ENCODE data around the gene ITGA11. TPM values are rescaled to one million over a fixed set of nuclear protein-coding genes. Genes with fewer than 3 reads are reported as not detected.

ITGA11 gene
- polyA plus RNA-seq, 1 of the 3 experiments (the other 2 are of a cell fraction), result 0.49 TPM

GRCh38 chr15:68347392-68347791 is 84.6 kb downstream of the ITGA11 start:
- Histone ChIP-seq H2AFZ (ENCODE audit: low read depth) (no peak overlapping the region), H3K9me2 (no peaks in the 10 kb centered on the region), H3K9me3 (no peaks in the 10 kb centered on the region), H3K79me2 (ENCODE audit: insufficient read depth) (no peaks in the 10 kb centered on the region), H3K4me3 (ENCODE audit: low read depth in 2 of 2, low read length in 1 of 2) (no peak overlapping the region), H3K27ac (ENCODE audit: low read depth in 2 of 2, low read length in 1 of 2) (no peak overlapping the region), H3K36me3 (replicated peaks in 1 of 2; ENCODE audit: control insufficient read depth in 1 of 2, insufficient read depth in 2 of 2, low read length in 1 of 2) (no peaks in the 10 kb centered on the region), H3K9ac (no peak overlapping the region), H3F3A (replicated peaks; ENCODE audit: insufficient read depth) (peaks cover 4% of the 10 kb centered on the region), H3K4me1 (ENCODE audit: control insufficient read depth in 1 of 2, insufficient read depth in 2 of 2, low read depth in 1 of 2, low read length in 1 of 2) (peaks cover 2 to 11% of the 10 kb centered on the region in 2 experiments; a peak in 3 of 4 replicates), H4K20me1 (ENCODE audit: insufficient read depth) (no peaks in the 10 kb centered on the region), H3K4me2 (no peak overlapping the region), H3K27me3 (ENCODE audit: insufficient read depth) (no peaks in the 10 kb centered on the region)
- WGBS (ENCODE audit: low lambda C conversion rate), result 41% methylated on average over 7 of the region's 7 CpGs
- no peak for DNase-seq
- POLR2A ChIA-PET, result no interaction called here
- TF ChIP-seq TCF12 (IDR thresholded peaks at IDR 0.05) (peak; percentile 89), MAX (IDR thresholded peaks at IDR 0.05; ENCODE audit: low read depth) (peak; percentile 57), FOSL2 (IDR thresholded peaks at IDR 0.05; ENCODE audit: borderline replicate concordance, low read depth) (0 out of 2 replicates have a peak, but pooled peaks have one; percentile 4), PBX3 (IDR thresholded peaks at IDR 0.05) (peak; percentile 56), TAF1 (IDR thresholded peaks at IDR 0.05; ENCODE audit: borderline replicate concordance, low read depth, low read length) (no peak)
- CTCF ChIA-PET, result interaction anchor here (0.7 to 1.8 kb wide), 3 partner anchors 14 to 95 kb away, joined by 3 to 4 read pairs (median 4); no protein-coding TSS in a partner anchor

GRCh38 chr15:68346979-68347378 is 85.0 kb downstream of the ITGA11 start:
- H3K79me2 ChIP-seq (ENCODE audit: insufficient read depth), result no peaks in the 10 kb centered on the region
- no peak overlapping the region for H3K4me3 ChIP-seq (ENCODE audit: low read depth in 2 of 2, low read length in 1 of 2)
- H2AFZ ChIP-seq (ENCODE audit: low read depth), result no peak overlapping the region
- H3K27me3 ChIP-seq (ENCODE audit: insufficient read depth), result no peaks in the 10 kb centered on the region
- no peak for TF ChIP-seq GATA2 (CRISPR knock-in tag; IDR thresholded peaks at IDR 0.05)
- no peak for TF ChIP-seq USF2 (IDR thresholded peaks at IDR 0.05; ENCODE audit: borderline replicate concordance, low read depth, low read length)
- no peak for TF ChIP-seq TEAD4 (IDR thresholded peaks at IDR 0.05; ENCODE audit: borderline replicate concordance, insufficient read depth)
- no peak for TF ChIP-seq MAX (IDR thresholded peaks at IDR 0.05; ENCODE audit: low read depth)
- TF ChIP-seq RCOR1 (IDR thresholded peaks at IDR 0.05; ENCODE audit: low read length), result no peak
- TF ChIP-seq TAF1 (IDR thresholded peaks at IDR 0.05; ENCODE audit: borderline replicate concordance, low read depth, low read length), result no peak
- no peak for TF ChIP-seq MEF2A (IDR thresholded peaks at IDR 0.05; ENCODE audit: borderline replicate concordance, low read depth)
- TF ChIP-seq SIN3A (IDR thresholded peaks at IDR 0.05; ENCODE audit: borderline replicate concordance, low read depth, low read length), result no peak
- no peak for TF ChIP-seq YY1 (IDR thresholded peaks at IDR 0.05; ENCODE audit: low read depth)
- no peak for TF ChIP-seq MXI1 (IDR thresholded peaks at IDR 0.05; ENCODE audit: low read depth, low read length)
- TF ChIP-seq EZH2phosphoT487 (IDR thresholded peaks at IDR 0.05; ENCODE audit: borderline replicate concordance, low read depth), result no peak
- TF ChIP-seq SMC3 (IDR thresholded peaks at IDR 0.05; ENCODE audit: low read depth, low read length), result no peak
- no peak for TF ChIP-seq ZBTB33 (IDR thresholded peaks at IDR 0.05; ENCODE audit: borderline replicate concordance, low read depth)
- TF ChIP-seq TCF12 (IDR thresholded peaks at IDR 0.05), result no peak
- no peak for TF ChIP-seq ELF1 (IDR thresholded peaks at IDR 0.05)
- no peak for TF ChIP-seq GABPA (IDR thresholded peaks at IDR 0.05; ENCODE audit: low read depth)
- no peak for TF ChIP-seq FOXM1 (IDR thresholded peaks at IDR 0.05; ENCODE audit: low read depth)
- no peak for TF ChIP-seq JUND (IDR thresholded peaks at IDR 0.05)
- no peaks in the 10 kb centered on the region for H3K9me3 ChIP-seq
- H3K9ac ChIP-seq, result no peak overlapping the region
- WGBS (ENCODE audit: low lambda C conversion rate), result 68% methylated on average over 5 of the region's 6 CpGs
- no peaks in the 10 kb centered on the region for H3K36me3 ChIP-seq (replicated peaks in 1 of 2; ENCODE audit: control insufficient read depth in 1 of 2, insufficient read depth in 2 of 2, low read length in 1 of 2)
- peak overlapping the region in 1 of 2 experiments; percentile 5; a peak in 1 of 4 replicates for H3K27ac ChIP-seq (ENCODE audit: low read depth in 2 of 2, low read length in 1 of 2)
- CTCF ChIA-PET, result interaction anchor here (0.7 to 1.8 kb wide), 3 partner anchors 14 to 94 kb away, joined by 3 to 4 read pairs (median 4); no protein-coding TSS in a partner anchor
- H4K20me1 ChIP-seq (ENCODE audit: insufficient read depth), result no peaks in the 10 kb centered on the region
- no peak overlapping the region for H3K4me2 ChIP-seq
- POLR2A ChIA-PET, result no interaction called here
- peaks cover 2 to 8% of the 10 kb centered on the region in 2 experiments; a peak in 3 of 4 replicates for H3K4me1 ChIP-seq (ENCODE audit: control insufficient read depth in 1 of 2, insufficient read depth in 2 of 2, low read depth in 1 of 2, low read length in 1 of 2)
- H3F3A ChIP-seq (replicated peaks; ENCODE audit: insufficient read depth), result peaks cover under 1% of the 10 kb centered on the region
- H3K9me2 ChIP-seq, result no peaks in the 10 kb centered on the region
- DNase-seq, result no peak

All from SK-N-SH (cell line).